Osteocyte (in vitro differentiated cells): ENCODE measurements around the gene CCL18. TPM values are rescaled to one million over a fixed set of nuclear protein-coding genes. Genes with fewer than 3 reads are reported as not detected.

Experiments
- DNase-seq: peaks from one replicate; pipeline ENCODE4 v3.0.0; 2021; ENCODE audit warnings: mixed read lengths; ENCODE audit not compliant: unreplicated experiment; ENCODE audit errors: extremely low spot score
- H3K27ac Mint-ChIP-seq: one replicate; pipeline ENCODE4 v1.8.0; 2021; ENCODE audit warnings: mild to moderate bottlenecking, mixed read lengths; ENCODE audit not compliant: unreplicated experiment
- H3K27me3 Mint-ChIP-seq: one replicate; pipeline ENCODE4 v1.8.0; 2021; ENCODE audit warnings: mixed read lengths; ENCODE audit not compliant: unreplicated experiment
- H3K36me3 Mint-ChIP-seq: one replicate; pipeline ENCODE4 v1.8.0; 2021; ENCODE audit warnings: mixed read lengths; ENCODE audit not compliant: unreplicated experiment
- H3K4me1 Mint-ChIP-seq: one replicate; pipeline ENCODE4 v1.8.0; 2021; ENCODE audit warnings: mixed read lengths; ENCODE audit not compliant: unreplicated experiment
- H3K4me3 Mint-ChIP-seq: one replicate; pipeline ENCODE4 v1.8.0; 2021; ENCODE audit warnings: mild to moderate bottlenecking, moderate library complexity, mixed read lengths; ENCODE audit not compliant: unreplicated experiment
- H3K9me3 Mint-ChIP-seq: one replicate; pipeline ENCODE4 v1.8.0; 2021; ENCODE audit warnings: mixed read lengths; ENCODE audit not compliant: unreplicated experiment
- total RNA-seq: library from RNA; stranded (reverse); gene quantifications from 2 replicates; pipeline ENCODE4 v1.2.1, GENCODE V29; 2021
- TF ChIP-seq, protein P1 (sequence below): fragments of 200-600 bp; sonication (generic); IDR thresholded peaks from 2 replicates; pipeline ENCODE4 v1.5.0; 2021; ENCODE audit warnings: antibody characterized with exemption, mild to moderate bottlenecking, moderate library complexity

CCL18 gene
- total RNA-seq, 1 donor from 2014 or later = not detected

DNA sequence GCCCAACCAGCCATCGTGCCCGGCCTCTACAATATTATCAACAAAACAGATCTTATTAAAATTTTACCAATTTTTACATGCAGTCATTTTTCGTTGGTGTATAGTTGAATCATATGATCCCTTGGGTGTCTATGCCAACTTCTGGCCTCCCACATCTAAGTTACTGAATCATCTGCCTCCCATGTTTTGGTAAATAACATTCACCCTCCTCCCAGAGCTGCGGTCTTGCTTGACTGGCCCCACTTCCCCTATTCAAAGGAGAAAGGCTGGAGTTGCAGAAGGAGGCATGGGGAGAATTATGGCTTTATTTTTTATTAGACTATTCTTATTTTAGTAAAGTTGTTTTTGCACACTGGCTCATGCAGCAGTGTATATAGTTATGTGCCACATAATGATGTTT, 27.8 kb upstream of the CCL18 start:
- no peaks in the 10 kb centered on the region for H3K9me3 Mint-ChIP-seq
- TF ChIP-seq, protein P1, sequence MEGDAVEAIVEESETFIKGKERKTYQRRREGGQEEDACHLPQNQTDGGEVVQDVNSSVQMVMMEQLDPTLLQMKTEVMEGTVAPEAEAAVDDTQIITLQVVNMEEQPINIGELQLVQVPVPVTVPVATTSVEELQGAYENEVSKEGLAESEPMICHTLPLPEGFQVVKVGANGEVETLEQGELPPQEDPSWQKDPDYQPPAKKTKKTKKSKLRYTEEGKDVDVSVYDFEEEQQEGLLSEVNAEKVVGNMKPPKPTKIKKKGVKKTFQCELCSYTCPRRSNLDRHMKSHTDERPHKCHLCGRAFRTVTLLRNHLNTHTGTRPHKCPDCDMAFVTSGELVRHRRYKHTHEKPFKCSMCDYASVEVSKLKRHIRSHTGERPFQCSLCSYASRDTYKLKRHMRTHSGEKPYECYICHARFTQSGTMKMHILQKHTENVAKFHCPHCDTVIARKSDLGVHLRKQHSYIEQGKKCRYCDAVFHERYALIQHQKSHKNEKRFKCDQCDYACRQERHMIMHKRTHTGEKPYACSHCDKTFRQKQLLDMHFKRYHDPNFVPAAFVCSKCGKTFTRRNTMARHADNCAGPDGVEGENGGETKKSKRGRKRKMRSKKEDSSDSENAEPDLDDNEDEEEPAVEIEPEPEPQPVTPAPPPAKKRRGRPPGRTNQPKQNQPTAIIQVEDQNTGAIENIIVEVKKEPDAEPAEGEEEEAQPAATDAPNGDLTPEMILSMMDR = no peak
- no peaks in the 10 kb centered on the region for H3K27me3 Mint-ChIP-seq
- no peak for DNase-seq
- H3K4me3 Mint-ChIP-seq = no peak overlapping the region
- H3K27ac Mint-ChIP-seq = no peak overlapping the region
- H3K4me1 Mint-ChIP-seq = no peaks in the 10 kb centered on the region
- no peaks in the 10 kb centered on the region for H3K36me3 Mint-ChIP-seq

DNA sequence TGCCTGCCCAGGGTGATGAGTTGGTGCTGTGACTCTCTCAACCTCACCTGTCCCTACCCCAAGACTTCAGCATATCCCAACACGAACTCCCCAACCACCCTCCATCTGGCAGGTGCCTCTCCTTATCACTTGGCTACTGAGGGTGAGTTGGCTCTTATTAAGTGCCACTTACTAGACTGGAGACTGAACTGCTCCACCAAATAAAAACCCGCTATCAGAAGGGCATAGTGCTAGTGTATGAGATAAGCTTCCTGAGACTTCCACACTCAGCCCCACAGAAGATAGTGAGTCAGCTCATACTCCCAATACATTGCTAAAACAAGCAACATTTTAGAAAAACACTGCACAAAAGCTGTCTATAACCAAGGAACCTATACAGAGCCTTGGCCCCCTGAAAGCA, 16.0 kb upstream of the CCL18 start:
- DNase-seq = no peak
- H3K4me3 Mint-ChIP-seq = no peak overlapping the region
- peaks cover 6% of the 10 kb centered on the region for H3K27me3 Mint-ChIP-seq
- H3K27ac Mint-ChIP-seq = no peak overlapping the region
- H3K9me3 Mint-ChIP-seq = peaks cover 26% of the 10 kb centered on the region
- TF ChIP-seq, protein P1 = no peak
- no peaks in the 10 kb centered on the region for H3K4me1 Mint-ChIP-seq
- H3K36me3 Mint-ChIP-seq = no peaks in the 10 kb centered on the region

DNA sequence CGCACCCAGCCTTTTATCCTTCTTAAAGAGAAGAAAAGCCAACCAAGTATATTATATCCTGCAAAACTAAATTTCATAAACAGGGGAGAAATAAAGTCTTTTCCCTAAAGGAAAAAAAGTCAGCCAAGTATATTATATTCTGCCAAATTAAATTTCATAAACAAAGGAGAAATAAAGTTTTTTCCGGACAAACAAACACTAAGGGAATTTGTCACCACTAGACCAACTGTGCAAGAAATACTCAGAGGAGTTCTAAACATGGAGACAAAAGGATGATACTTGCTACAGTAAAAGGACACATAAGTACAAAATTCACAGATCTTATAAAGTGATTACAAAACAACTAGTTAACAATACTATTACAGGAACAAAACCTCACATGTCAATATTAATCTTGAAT, 14.4 kb upstream of the CCL18 start:
- Mint-ChIP-seq H3K4me3 (no peak overlapping the region), H3K36me3 (no peaks in the 10 kb centered on the region), H3K9me3 (peaks cover 26% of the 10 kb centered on the region), H3K4me1 (no peaks in the 10 kb centered on the region), H3K27ac (no peak overlapping the region), H3K27me3 (peaks cover 2% of the 10 kb centered on the region)
- no peak for DNase-seq
- TF ChIP-seq, protein P1 = no peak

DNA sequence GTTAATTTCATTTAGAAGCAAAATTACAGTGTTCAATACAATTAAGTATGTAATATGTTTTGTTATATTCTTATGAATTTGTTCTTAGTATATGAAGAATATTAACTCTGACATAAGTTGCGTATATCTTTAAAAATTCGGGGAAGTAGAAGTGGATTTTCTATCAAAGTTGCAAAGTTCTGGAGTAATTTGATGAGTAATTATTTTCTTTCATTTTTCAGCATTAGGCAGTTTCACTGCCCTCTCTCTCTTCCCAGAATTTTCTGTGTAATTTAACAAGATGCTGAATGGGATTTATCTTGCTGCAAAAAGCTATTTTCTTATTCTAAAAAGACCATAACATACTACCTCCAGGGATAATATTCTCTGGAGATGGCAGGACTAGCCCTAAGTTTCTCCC, 8.9 kb upstream of the CCL18 start:
- Mint-ChIP-seq H3K27me3 (peaks cover 4% of the 10 kb centered on the region), H3K27ac (no peak overlapping the region), H3K4me1 (no peaks in the 10 kb centered on the region), H3K9me3 (peaks cover 7% of the 10 kb centered on the region), H3K36me3 (no peaks in the 10 kb centered on the region), H3K4me3 (no peak overlapping the region)
- DNase-seq = no peak
- TF ChIP-seq, protein P1 = no peak

DNA sequence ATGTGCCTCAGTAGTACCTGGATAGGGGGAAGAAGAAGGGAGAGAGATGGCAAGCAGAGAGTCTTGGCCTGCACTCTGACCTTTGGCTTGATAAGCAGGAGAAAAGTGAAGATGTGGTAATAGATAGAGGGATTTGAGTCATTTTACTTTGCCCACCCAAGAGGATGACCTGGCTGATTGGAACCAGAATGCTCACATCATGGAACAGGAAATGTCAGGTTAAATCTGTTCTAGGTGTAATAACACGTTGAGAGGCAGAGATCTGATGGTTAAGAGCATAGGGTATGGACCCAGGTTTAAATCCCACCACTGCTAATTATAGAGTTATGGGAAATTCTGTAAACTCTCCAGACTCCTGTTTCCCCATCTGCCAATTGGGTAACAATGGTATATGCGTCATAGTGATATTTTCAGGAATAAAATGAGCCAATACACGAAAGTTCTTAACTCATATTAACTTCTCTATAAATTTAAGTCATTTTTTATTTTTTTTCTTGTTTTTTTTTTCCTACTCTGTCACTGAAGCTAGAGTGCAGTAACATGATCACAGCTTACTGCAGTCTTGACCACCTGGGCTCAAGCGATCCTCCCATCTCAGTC, 8.1 kb upstream of the CCL18 start:
- TF ChIP-seq, protein P1 = no peak
- DNase-seq = no peak
- Mint-ChIP-seq H3K27ac (no peak overlapping the region), H3K27me3 (peaks cover 4% of the 10 kb centered on the region), H3K9me3 (peaks cover 3% of the 10 kb centered on the region), H3K4me3 (no peak overlapping the region), H3K4me1 (no peaks in the 10 kb centered on the region), H3K36me3 (no peaks in the 10 kb centered on the region)
